ENCODE results near the gene KIAA0232.

Gene KIAA0232

GRCh38 chr4:6855692-6856297 is 73.3 kb downstream of the KIAA0232 start:
- peak; percentile 82 for DNase-seq

- no peak for DNase-seq
These were observed 73.9 kb downstream of the KIAA0232 start for GRCh38 chr4:6856391-6856790.

- no peak for DNase-seq
These were observed 74.7 kb downstream of the KIAA0232 start for GRCh38 chr4:6857009-6857882.

GRCh38 chr4:6858997-6859396 is 76.5 kb downstream of the KIAA0232 start:
- DNase-seq = no peak

GRCh38 chr4:6859543-6859942 is 77.0 kb downstream of the KIAA0232 start:
- DNase-seq = no peak

GRCh38 chr4:6868386-6868785 is 85.9 kb downstream of the KIAA0232 start:
- no peak for DNase-seq

GRCh38 chr4:6869944-6870343 is 87.4 kb downstream of the KIAA0232 start:
- DNase-seq = no peak

- DNase-seq = no peak
These were observed 90.8 kb downstream of the KIAA0232 start for GRCh38 chr4:6873291-6873690.

GRCh38 chr4:6873792-6874461 is 91.4 kb downstream of the KIAA0232 start:
- DNase-seq = peak; percentile 82

- DNase-seq = no peak
These were observed 92.5 kb downstream of the KIAA0232 start for GRCh38 chr4:6874981-6875380.

GRCh38 chr4:6875431-6875831 is 92.9 kb downstream of the KIAA0232 start:
- no peak for DNase-seq

GRCh38 chr4:6876440-6876839 is 93.9 kb downstream of the KIAA0232 start:
- no peak for DNase-seq

GRCh38 chr4:6877067-6877466 is 94.5 kb downstream of the KIAA0232 start:
- no peak for DNase-seq

GRCh38 chr4:6878451-6879059 is 96.0 kb downstream of the KIAA0232 start:
- no peak for DNase-seq

- no peak for DNase-seq
These were observed 98.2 kb downstream of the KIAA0232 start for GRCh38 chr4:6880691-6881090.

- no peak for DNase-seq
These were observed 99.4 kb downstream of the KIAA0232 start for GRCh38 chr4:6881908-6882307.

GRCh38 chr4:6884341-6884870 is 101.9 kb downstream of the KIAA0232 start:
- DNase-seq = no peak

GRCh38 chr4:6885953-6886557 is 103.5 kb downstream of the KIAA0232 start:
- peak; percentile 51 for DNase-seq

GRCh38 chr4:6886886-6887285 is 104.4 kb downstream of the KIAA0232 start:
- DNase-seq = no peak

GRCh38 chr4:6887591-6888371 is 105.3 kb downstream of the KIAA0232 start:
- no peak for DNase-seq

GRCh38 chr4:6888506-6889071 is 106.1 kb downstream of the KIAA0232 start:
- DNase-seq = no peak
